GM19452 (cell line): ENCODE measurements around the gene CACNB2.

ENCODE experiments used
- ATAC-seq: cut with Tn5 transposase; IDR thresholded peaks from one replicate; pipeline ENCODE4 v1.9.1; 2021; ENCODE audit not compliant: unreplicated experiment

Gene CACNB2

DNA sequence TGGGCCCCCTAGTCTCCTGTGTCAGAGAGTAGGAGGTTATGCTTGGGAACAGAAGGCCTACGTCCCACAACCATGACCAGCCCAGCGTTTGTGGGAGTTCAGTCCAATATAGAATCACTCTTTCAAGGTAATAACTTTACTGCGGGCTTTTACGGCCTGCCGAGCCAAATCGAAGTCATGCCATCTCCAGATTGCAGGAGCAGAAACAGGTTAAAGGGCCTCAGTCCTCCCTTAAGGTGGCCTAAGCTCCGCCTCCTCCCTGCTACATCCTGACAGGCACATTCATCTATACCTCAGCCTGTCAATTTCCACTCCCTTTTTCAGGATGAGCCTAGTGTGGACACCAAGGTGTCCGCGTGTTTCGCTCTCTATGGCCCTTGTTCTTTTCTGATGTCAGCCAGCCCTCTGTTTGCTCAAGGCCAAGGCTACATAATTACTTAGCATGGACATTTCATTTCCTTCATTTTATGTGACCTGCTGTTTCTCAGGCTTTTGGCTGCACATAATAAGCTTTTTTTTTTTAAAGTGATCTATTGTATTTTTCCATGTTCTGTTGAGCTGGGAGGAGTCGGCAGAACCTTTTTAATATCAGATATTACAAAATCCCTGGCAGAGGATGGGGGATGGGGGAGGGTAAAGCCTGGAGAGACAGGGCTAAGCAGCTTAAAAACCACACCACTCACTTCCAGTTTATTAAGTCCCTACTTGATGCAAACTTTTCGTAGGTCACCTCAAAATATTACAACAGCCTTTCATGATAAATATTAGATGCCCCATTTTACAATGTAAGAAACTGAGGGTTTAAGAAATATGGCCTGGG lies 84.6 kb downstream of the CACNB2 start:
- no peak for ATAC-seq

GRCh38 chr10:18226336-18226735 lies 86.1 kb downstream of the CACNB2 start:
- ATAC-seq, result no peak

DNA sequence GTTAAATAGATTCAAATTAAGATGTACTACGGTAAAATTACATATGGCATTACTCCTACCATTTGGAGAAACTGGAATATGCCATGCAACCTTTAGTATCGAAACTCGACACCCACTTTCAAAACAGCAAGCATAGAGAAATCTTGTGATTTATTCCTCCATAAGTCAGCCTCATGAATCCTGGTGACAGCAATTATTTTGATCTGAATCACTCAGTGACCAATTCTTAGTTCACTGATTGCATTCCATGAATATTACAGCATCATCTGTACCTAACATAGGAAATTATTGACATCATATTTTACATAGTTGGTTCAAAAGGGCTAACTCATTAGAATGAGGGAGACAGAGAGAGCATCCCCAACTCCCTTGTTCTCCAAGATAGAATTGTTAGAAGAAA lies 89.6 kb downstream of the CACNB2 start:
- ATAC-seq, result no peak

GRCh38 chr10:18230794-18231193 lies 90.6 kb downstream of the CACNB2 start:
- no peak for ATAC-seq

GRCh38 chr10:18231480-18231879 lies 91.3 kb downstream of the CACNB2 start:
- no peak for ATAC-seq

GRCh38 chr10:18233775-18234174 lies 93.6 kb downstream of the CACNB2 start:
- ATAC-seq, result no peak

GRCh38 chr10:18235477-18235876 lies 95.3 kb downstream of the CACNB2 start:
- ATAC-seq, result no peak

- no peak for ATAC-seq
These were observed 96.5 kb downstream of the CACNB2 start for GRCh38 chr10:18236756-18237155.

DNA sequence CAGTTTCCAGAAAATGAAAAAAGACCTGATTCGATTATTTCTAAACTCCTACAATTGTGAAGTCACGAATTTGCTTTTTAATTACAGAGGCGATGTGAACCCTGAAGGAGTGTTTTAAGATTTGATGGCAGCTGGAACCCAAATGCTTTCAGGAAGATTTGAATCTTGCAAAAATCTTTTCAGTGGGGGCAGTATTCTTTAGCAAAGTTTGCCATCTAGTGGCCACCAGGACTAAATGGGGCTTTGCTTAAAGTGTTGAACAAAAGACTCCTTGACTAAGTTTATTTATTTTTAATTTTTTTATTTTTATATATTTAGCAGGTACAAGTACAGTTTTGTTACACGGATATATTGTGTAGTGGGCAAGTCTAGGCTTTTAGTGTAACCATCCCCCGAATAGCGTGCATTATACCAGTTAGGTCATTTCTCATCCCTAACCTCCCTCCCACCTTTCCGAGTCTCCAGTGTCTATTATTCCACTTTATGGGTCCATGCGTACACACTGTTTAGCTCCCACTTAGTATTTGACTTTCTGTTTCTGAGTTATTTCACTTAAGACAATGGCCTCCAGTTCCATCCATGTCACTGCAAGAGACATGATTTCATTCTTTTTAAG lies 98.8 kb downstream of the CACNB2 start:
- ATAC-seq, result no peak

DNA sequence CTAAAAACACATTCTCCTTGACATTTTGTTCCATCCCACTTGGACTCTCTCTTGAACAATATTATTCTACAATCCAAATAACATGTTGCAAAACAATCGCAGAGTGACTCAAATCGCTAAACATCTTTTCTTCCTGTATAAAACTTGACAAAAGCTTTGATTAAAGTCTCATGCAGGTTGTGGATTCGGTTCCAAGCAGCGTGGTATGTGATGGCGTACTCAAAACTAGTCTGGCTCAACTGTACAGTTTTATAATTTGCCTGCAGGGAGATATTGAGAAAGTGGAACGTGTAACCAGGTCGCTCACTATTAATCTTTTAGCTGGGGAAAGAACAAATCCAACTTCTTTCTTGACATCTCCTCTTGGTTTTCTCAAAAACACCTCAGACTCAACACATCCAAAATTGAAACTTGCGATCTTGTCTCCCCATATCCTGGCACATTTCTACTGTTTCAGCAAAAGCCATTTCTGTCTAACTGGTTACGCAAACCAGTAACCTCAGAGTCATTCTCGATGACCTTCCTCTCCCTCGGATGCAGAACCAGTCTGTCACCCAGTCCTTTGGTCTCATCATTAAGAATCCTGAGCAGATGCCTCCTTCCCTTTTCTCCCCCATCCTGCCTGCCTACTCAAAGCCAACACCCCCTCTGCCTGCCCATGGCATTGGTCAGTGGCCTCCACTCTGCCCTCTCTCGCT lies 100.1 kb downstream of the CACNB2 start:
- no peak for ATAC-seq

DNA sequence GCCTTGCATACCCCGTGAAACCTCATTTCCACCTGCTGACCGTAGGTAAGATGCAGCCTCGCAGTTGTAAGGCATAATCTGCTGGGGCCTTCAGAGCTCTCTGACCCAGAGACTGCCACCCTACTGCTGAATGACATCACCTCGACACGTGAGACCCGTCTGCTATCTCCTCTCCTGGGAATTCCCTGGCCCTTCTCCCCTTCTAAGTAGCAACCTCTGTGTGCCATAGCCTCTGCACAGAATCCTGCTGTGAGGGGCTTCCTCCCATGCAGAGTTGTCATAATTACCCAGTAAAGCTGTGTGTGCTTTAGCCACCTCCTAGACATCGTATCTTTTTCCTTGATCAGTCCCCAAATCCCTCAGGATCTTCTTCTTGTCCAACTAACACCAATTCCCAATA lies 106.7 kb downstream of the CACNB2 start:
- ATAC-seq, result no peak

DNA sequence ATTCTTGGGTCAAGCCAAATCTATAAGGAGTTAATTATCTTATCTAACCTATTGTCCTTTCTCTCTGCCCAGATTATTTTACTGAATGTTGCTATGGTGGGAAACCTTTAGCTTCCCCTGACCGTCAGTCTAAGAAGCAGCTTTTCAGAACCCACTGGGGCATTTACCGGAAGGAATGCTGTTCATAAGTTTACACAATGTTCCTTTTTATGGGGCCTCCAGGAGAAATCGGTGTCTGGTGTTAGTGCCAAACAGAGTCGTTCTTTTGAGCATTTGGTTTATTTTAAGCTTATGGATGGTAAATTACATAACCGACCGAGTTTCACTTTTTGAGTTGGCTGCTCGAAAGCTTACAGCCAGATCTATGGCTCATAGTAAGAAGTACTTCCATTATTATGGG lies 111.9 kb downstream of the CACNB2 start:
- no peak for ATAC-seq

GRCh38 chr10:18254086-18254485 lies 113.9 kb downstream of the CACNB2 start:
- no peak for ATAC-seq

GRCh38 chr10:18254692-18255091 lies 114.5 kb downstream of the CACNB2 start:
- no peak for ATAC-seq

DNA sequence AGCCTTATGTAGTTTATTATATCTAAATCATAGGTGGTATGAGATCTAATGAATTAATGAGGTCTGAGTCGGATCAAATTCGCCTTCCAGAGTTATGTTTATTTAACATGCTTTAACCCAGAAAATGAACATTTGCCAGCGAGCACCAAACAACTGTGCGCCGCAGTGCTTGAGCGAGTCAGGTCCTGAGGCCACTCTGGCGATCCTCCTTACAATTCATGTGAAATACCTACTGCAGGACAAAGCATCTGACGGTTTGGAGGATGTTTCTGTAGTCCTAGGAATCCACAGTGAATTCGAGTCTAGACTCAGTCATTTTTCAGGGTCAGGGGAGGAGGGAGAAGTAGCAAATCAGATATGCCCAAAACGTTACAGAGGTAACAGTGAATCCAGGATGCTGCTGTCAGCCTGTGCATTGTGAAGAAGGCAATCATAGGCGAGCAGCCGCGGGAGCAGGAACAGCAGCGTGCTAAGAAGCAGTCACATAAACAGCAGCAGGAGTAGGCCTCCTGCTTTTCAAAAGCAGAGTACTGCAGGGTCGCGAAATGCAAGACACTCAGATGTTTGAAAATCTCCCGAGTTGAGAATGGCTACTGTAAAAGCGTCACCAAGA lies 120.2 kb downstream of the CACNB2 start:
- no peak for ATAC-seq

DNA sequence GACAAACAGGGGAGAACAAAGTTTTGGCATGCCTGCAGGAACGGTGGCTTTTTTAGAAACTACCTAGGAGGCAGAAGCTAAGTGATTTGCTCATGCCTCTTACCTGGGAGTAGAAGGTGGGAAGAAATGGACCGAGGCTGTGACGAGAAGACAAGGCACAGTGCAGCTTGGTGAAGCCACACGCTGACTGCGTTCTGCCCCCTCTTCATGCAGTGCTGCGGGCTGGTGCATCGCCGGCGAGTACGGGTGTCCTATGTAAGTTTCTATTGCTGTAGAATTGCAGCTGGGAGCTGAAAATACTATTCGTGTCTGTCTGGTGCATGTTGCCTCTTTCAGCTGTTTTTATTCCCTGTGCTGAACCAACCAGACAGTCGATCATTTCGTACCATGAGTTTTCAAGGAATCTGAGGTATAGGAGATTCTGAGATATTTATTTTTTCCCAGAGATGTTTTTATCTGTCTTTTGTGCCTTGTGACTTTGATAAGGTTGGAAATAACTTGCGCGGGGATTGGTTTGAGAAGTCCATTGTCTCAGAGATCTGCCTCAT lies 120.9 kb downstream of the CACNB2 start:
- no peak for ATAC-seq

- no peak for ATAC-seq
These were observed 121.6 kb downstream of the CACNB2 start for GRCh38 chr10:18261768-18262231.

- ATAC-seq, result no peak
These were observed 124.3 kb downstream of the CACNB2 start for GRCh38 chr10:18264466-18265050.

- no peak for ATAC-seq
These were observed 127.8 kb downstream of the CACNB2 start for GRCh38 chr10:18268005-18268404.

- ATAC-seq, result no peak
These were observed 131.3 kb downstream of the CACNB2 start for GRCh38 chr10:18271491-18271890.

DNA sequence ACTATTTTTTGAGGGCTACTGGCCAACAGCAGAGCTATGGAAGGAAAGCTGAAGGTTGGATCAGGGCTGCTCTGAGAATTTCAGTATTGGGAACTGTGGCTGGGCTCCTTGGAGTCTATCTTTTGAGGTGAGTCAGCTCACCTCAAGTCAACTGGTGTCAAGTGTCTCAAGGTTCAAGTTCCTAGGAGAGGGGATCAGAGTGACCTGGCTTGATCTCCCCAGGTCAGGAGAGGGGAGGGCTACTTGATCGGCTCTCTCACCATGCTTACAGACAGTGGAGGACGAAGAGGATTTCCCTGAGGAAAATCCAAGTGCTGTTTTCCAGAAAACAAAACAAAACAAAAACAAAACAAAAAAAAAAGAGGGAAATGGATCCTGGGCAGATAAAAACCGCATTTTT lies 132.8 kb downstream of the CACNB2 start:
- ATAC-seq, result no peak
